ENCODE data around the gene ABCC5. TPM values are rescaled to one million over a fixed set of nuclear protein-coding genes. Genes with fewer than 3 reads are reported as not detected.

The ABCC5 gene
- total RNA-seq, 1 donor from 2014 or later = 18.7 TPM

GRCh38 chr3:183968666-183969245 is 48.9 kb downstream of the ABCC5 start:
- no peak overlapping the region for H3K4me3 ChIP-seq (ENCODE audit: low read depth, low read length)
- DNase-seq (ENCODE audit: low read depth) (no peak), FAIRE-seq (peak; percentile 36)
- no peak for TF ChIP-seq CTCF (IDR thresholded peaks at IDR 0.05; ENCODE audit: insufficient read depth, low read length, severe bottlenecking)
- no peaks in the 10 kb centered on the region for H3K27me3 ChIP-seq (ENCODE audit: control insufficient read depth, insufficient read depth, low read length)
- peaks cover 8% of the 10 kb centered on the region for H3K36me3 ChIP-seq (ENCODE audit: control insufficient read depth, insufficient read depth, low read length)

GRCh38 chr3:183967693-183968092 is 50.0 kb downstream of the ABCC5 start:
- no peaks in the 10 kb centered on the region for H3K27me3 ChIP-seq (ENCODE audit: control insufficient read depth, insufficient read depth, low read length)
- no peak overlapping the region for H3K4me3 ChIP-seq (ENCODE audit: low read depth, low read length)
- peaks cover 13% of the 10 kb centered on the region for H3K36me3 ChIP-seq (ENCODE audit: control insufficient read depth, insufficient read depth, low read length)
- peak; percentile 91 for DNase-seq (ENCODE audit: low read depth)
- FAIRE-seq = no peak
- TF ChIP-seq CTCF (IDR thresholded peaks at IDR 0.05; ENCODE audit: insufficient read depth, low read length, severe bottlenecking) = no peak

- peak; percentile 60 for DNase-seq (ENCODE audit: low read depth)
- Histone ChIP-seq H3K36me3 (ENCODE audit: control insufficient read depth, insufficient read depth, low read length) (peaks cover 11% of the 10 kb centered on the region), H3K27me3 (ENCODE audit: control insufficient read depth, insufficient read depth, low read length) (no peaks in the 10 kb centered on the region), H3K4me3 (ENCODE audit: low read depth, low read length) (no peak overlapping the region)
- no peak for FAIRE-seq
- TF ChIP-seq CTCF (IDR thresholded peaks at IDR 0.05; ENCODE audit: insufficient read depth, low read length, severe bottlenecking) = no peak
Observed at GRCh38 chr3:183966361-183966791, 51.3 kb downstream of the ABCC5 start.

GRCh38 chr3:183962807-183963206 is 54.9 kb downstream of the ABCC5 start:
- FAIRE-seq (no peak), DNase-seq (ENCODE audit: low read depth) (no peak)
- Histone ChIP-seq H3K4me3 (ENCODE audit: low read depth, low read length) (no peak overlapping the region), H3K36me3 (ENCODE audit: control insufficient read depth, insufficient read depth, low read length) (peaks cover 14% of the 10 kb centered on the region), H3K27me3 (ENCODE audit: control insufficient read depth, insufficient read depth, low read length) (no peaks in the 10 kb centered on the region)
- TF ChIP-seq CTCF (IDR thresholded peaks at IDR 0.05; ENCODE audit: insufficient read depth, low read length, severe bottlenecking) = no peak

GRCh38 chr3:183959214-183959613 is 58.5 kb downstream of the ABCC5 start:
- DNase-seq (ENCODE audit: low read depth) (peak; percentile 92), FAIRE-seq (no peak)
- TF ChIP-seq CTCF (IDR thresholded peaks at IDR 0.05; ENCODE audit: insufficient read depth, low read length, severe bottlenecking) = no peak
- no peaks in the 10 kb centered on the region for H3K27me3 ChIP-seq (ENCODE audit: control insufficient read depth, insufficient read depth, low read length)
- no peak overlapping the region for H3K4me3 ChIP-seq (ENCODE audit: low read depth, low read length)
- H3K36me3 ChIP-seq (ENCODE audit: control insufficient read depth, insufficient read depth, low read length) = peaks cover 10% of the 10 kb centered on the region

GRCh38 chr3:183958775-183959174 is 58.9 kb downstream of the ABCC5 start:
- FAIRE-seq = no peak
- DNase-seq (ENCODE audit: low read depth) = peak; percentile 95
- no peak for TF ChIP-seq CTCF (IDR thresholded peaks at IDR 0.05; ENCODE audit: insufficient read depth, low read length, severe bottlenecking)
- no peak overlapping the region for H3K4me3 ChIP-seq (ENCODE audit: low read depth, low read length)
- H3K27me3 ChIP-seq (ENCODE audit: control insufficient read depth, insufficient read depth, low read length) = no peaks in the 10 kb centered on the region
- peaks cover 10% of the 10 kb centered on the region for H3K36me3 ChIP-seq (ENCODE audit: control insufficient read depth, insufficient read depth, low read length)

Data from bronchial epithelial cell (primary cell).